HepG2 (cell line): ENCODE measurements around the gene PSMD2. TPM values are rescaled to one million over a fixed set of nuclear protein-coding genes. Genes with fewer than 3 reads are reported as not detected.

Source experiments
- AGO2 ChIP-seq: fragments of 200-400 bp; formaldehyde crosslinking; optimal IDR thresholded peaks from 2 replicates; pipeline ENCODE3; 2017; ENCODE audit warnings: mild to moderate bottlenecking, low read depth, low read length, moderate library complexity
- DR1 ChIP-seq: sonication (generic); formaldehyde crosslinking; IDR thresholded peaks from 2 replicates; pipeline ENCODE4 v1.8.0; 2021; ENCODE audit warnings: mild to moderate bottlenecking, missing genetic modification reagents, inconsistent platforms
- GABPA ChIP-seq, 2 experiments: IDR thresholded peaks; 2 replicates each; pipeline ENCODE4 v1.6.1; 2011 to 2016; ENCODE audit warnings: low read depth in 2 of 2, low read length in 1 of 2, missing biosample characterization in 1 of 2, missing genetic modification characterization in 1 of 2
- HOXA5 ChIP-seq: sonication (generic); formaldehyde crosslinking; IDR thresholded peaks from 2 replicates; pipeline ENCODE4 v1.4.0; 2020; ENCODE audit warnings: missing genetic modification reagents
- KDM2A ChIP-seq: sonication (generic); formaldehyde crosslinking; IDR thresholded peaks from 2 replicates; pipeline ENCODE4 v1.4.0; 2020; ENCODE audit warnings: low read depth, missing genetic modification reagents, borderline replicate concordance
- NR1H2 ChIP-seq: sonication (generic); formaldehyde crosslinking; IDR thresholded peaks from 2 replicates; pipeline ENCODE4 v1.8.1; 2022; ENCODE audit warnings: low read depth, missing genetic modification reagents, borderline replicate concordance
- PHF20 ChIP-seq: sonication (generic); formaldehyde crosslinking; IDR thresholded peaks from 2 replicates; pipeline ENCODE4 v1.5.0; 2020; ENCODE audit warnings: mild to moderate bottlenecking, missing genetic modification reagents
- SP2 ChIP-seq: sonication (generic); formaldehyde crosslinking; IDR thresholded peaks from 2 replicates; pipeline ENCODE4 v1.5.1; 2020; ENCODE audit warnings: mild to moderate bottlenecking, missing genetic modification reagents
- ZFP90 ChIP-seq: sonication (generic); formaldehyde crosslinking; IDR thresholded peaks from 2 replicates; pipeline ENCODE4 v1.8.0; 2022; ENCODE audit warnings: missing genetic modification reagents, mild to moderate bottlenecking, inconsistent platforms, borderline replicate concordance
- ZKSCAN5 ChIP-seq: sonication (generic); formaldehyde crosslinking; IDR thresholded peaks from 2 replicates; pipeline ENCODE4 v1.5.1; 2020; ENCODE audit warnings: mild to moderate bottlenecking, missing genetic modification reagents
- ZNF446 ChIP-seq: sonication (generic); formaldehyde crosslinking; IDR thresholded peaks from 2 replicates; pipeline ENCODE4 v1.5.0; 2020; ENCODE audit warnings: mild to moderate bottlenecking, missing genetic modification reagents
- ZNF605 ChIP-seq: sonication (generic); formaldehyde crosslinking; IDR thresholded peaks from 2 replicates; pipeline ENCODE4 v1.8.0; 2022; ENCODE audit warnings: mild to moderate bottlenecking, missing genetic modification reagents
- ZNF713 ChIP-seq: sonication (generic); formaldehyde crosslinking; IDR thresholded peaks from 2 replicates; pipeline ENCODE4 v1.4.0; 2020; ENCODE audit warnings: mild to moderate bottlenecking, missing genetic modification reagents
- ZNF790 ChIP-seq: sonication (generic); formaldehyde crosslinking; IDR thresholded peaks from 2 replicates; pipeline ENCODE4 v1.8.0; 2022; ENCODE audit warnings: missing genetic modification reagents, mild to moderate bottlenecking, borderline replicate concordance
- ZNF841 ChIP-seq: sonication (generic); formaldehyde crosslinking; IDR thresholded peaks from 2 replicates; pipeline ENCODE4 v1.8.1; 2023; ENCODE audit warnings: missing genetic modification reagents, borderline replicate concordance
- polyA plus RNA-seq, 8 experiments: library from polyadenylated mRNA; depleted of rRNA in 3 of 8; stranded (reverse) in 7 of 8; unstranded in 1 of 8; fragments of >200 nt; fragmentation: Illumina TruSeq in 4 of 8; extraction: Trizol in 4 of 8; gene quantifications; 2 replicates each; pipeline versions ENCODE4 v1.2.1 to v1.2.3, GENCODE V29; 2011 to 2016; ENCODE audit warnings: low read depth in 4 of 8, missing spikeins in 1 of 8, mixed read lengths in 1 of 8; ENCODE audit not compliant: insufficient read depth in 1 of 8
- total RNA-seq, 5 experiments: library from RNA; depleted of rRNA; stranded (reverse); fragments of >200 nt; fragmentation: Illumina TruSeq; extraction: Trizol; gene quantifications; 2 replicates each; pipeline ENCODE4 v1.2.3, GENCODE V29; 2016; ENCODE audit warnings: low read depth in 1 of 5
- TF ChIP-seq, protein P1 (sequence below): sonication (generic); formaldehyde crosslinking; IDR thresholded peaks from 2 replicates; pipeline ENCODE4 v1.8.1; 2023; ENCODE audit warnings: missing genetic modification reagents, inconsistent platforms, borderline replicate concordance
- TF ChIP-seq, protein P2 (sequence below): sonication (generic); formaldehyde crosslinking; IDR thresholded peaks from 2 replicates; pipeline ENCODE4 v1.4.0; 2020; ENCODE audit warnings: missing genetic modification reagents, borderline replicate concordance

Gene PSMD2
- total and polyA plus RNA-seq, 2 of the 13 experiments (the other 11 are each of a cell fraction or from before 2014, with no cell fraction given), result 125 to 200 TPM

DNA sequence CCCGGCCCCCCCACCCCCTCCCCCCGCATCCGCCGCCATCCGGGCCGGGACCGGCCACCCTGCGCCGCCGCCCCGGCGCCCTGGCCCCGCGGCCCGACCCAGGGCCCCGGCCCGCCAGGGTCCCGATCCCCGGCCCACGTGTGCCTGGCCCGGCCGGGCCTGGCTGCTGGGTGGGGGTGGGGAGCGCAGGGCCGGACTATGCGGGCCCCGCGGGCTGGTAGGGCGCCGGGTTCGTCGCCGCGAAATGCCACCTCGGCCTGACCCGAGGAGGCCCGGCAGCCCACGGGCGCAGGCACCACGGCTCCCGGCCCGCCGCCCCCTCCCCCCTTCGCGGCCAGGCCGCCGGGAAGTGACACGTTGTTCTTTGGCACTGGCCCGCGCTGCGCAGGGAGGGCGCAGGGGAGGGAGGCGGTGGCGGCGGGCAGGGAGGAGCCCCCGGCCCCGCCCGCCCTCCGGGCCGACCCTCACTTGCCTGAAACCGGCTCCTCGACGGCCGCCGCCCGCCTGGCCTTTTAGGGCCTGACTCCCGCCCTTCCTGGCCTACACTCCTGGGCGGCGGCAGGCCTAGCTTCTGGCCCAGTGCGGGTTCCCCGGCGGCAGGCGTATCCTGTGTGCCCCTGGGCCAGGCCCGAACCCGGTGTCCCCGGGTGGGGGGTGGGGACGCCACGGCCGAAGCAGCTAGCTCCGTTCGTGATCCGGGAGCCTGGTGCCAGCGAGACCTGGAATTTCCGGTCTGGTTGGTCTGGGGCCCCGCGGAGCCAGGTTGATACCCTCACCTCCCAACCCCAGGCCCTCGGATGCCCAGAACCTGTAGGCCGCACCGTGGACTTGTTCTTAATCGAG, 15.9 kb downstream of the PSMD2 start (continued):
- TF ChIP-seq ZFP90 (CRISPR knock-in tag) (peak; percentile 62; the same call in 1 of the 2 replicates), AGO2 (peak; percentile 90), ZNF446 (CRISPR knock-in tag) (peak; percentile 15; the same call in 1 of the 2 replicates), HOXA5 (CRISPR knock-in tag) (peak; percentile 18; the same call in 1 of the 2 replicates), ZNF713 (CRISPR knock-in tag) (no peak), ZNF841 (CRISPR knock-in tag) (0 out of 2 replicates have a peak, but pooled peaks have one; percentile 11), GABPA (IDR thresholded peaks at IDR 0.05; ENCODE audit: low read depth, low read length) (peak; percentile 29; the same call in 1 of the 2 replicates), GABPA (CRISPR knock-in tag; IDR thresholded peaks at IDR 0.05; ENCODE audit: low read depth) (no peak), SP2 (no peak), ZNF790 (CRISPR knock-in tag) (0 out of 2 replicates have a peak, but pooled peaks have one; percentile 18), ZNF605 (CRISPR knock-in tag) (peak; percentile 70; the same call in 1 of the 2 replicates), NR1H2 (CRISPR knock-in tag) (0 out of 2 replicates have a peak, but pooled peaks have one; percentile 44), PHF20 (peak; percentile 9; the same call in 1 of the 2 replicates), KDM2A (peak; percentile 45; the same call in 1 of the 2 replicates), ZKSCAN5 (CRISPR knock-in tag) (no peak), DR1 (CRISPR knock-in tag) (peak; percentile 52; the same call in 1 of the 2 replicates)
- TF ChIP-seq, protein P1, sequence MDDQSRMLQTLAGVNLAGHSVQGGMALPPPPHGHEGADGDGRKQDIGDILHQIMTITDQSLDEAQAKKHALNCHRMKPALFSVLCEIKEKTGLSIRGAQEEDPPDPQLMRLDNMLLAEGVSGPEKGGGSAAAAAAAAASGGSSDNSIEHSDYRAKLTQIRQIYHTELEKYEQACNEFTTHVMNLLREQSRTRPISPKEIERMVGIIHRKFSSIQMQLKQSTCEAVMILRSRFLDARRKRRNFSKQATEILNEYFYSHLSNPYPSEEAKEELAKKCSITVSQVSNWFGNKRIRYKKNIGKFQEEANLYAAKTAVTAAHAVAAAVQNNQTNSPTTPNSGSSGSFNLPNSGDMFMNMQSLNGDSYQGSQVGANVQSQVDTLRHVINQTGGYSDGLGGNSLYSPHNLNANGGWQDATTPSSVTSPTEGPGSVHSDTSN (CRISPR knock-in tag), result no peak
- TF ChIP-seq, protein P2, sequence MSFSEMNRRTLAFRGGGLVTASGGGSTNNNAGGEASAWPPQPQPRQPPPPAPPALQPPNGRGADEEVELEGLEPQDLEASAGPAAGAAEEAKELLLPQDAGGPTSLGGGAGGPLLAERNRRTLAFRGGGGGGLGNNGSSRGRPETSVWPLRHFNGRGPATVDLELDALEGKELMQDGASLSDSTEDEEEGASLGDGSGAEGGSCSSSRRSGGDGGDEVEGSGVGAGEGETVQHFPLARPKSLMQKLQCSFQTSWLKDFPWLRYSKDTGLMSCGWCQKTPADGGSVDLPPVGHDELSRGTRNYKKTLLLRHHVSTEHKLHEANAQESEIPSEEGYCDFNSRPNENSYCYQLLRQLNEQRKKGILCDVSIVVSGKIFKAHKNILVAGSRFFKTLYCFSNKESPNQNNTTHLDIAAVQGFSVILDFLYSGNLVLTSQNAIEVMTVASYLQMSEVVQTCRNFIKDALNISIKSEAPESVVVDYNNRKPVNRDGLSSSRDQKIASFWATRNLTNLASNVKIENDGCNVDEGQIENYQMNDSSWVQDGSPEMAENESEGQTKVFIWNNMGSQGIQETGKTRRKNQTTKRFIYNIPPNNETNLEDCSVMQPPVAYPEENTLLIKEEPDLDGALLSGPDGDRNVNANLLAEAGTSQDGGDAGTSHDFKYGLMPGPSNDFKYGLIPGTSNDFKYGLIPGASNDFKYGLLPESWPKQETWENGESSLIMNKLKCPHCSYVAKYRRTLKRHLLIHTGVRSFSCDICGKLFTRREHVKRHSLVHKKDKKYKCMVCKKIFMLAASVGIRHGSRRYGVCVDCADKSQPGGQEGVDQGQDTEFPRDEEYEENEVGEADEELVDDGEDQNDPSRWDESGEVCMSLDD (CRISPR knock-in tag), result 0 out of 2 replicates have a peak, but pooled peaks have one; percentile 31
